Measurements from ENCODE around the gene BCL7A.
"Not testable (repeated sequence)": the region's sequence is repeated elsewhere in the genome, so short reads cannot be mapped to it uniquely, and the experiment has no call there.

Gene BCL7A

GRCh38 chr12:122031342-122032216, 9.9 kb downstream of the BCL7A start:
- H3K27ac ChIP-seq (ENCODE audit: low read length) = no peak overlapping the region
- no peaks in the 10 kb centered on the region for H3K4me1 ChIP-seq (ENCODE audit: control insufficient read depth, low read depth, low read length)
- H3K27me3 ChIP-seq (ENCODE audit: control insufficient read depth, insufficient read depth, low read length) = no peaks in the 10 kb centered on the region
- no peak overlapping the region for H3K4me3 ChIP-seq (ENCODE audit: low read length)
- no peak overlapping the region for H3K9ac ChIP-seq (ENCODE audit: low read length)
- no peaks in the 10 kb centered on the region for H3K9me3 ChIP-seq (ENCODE audit: control insufficient read depth, low read depth, low read length)
- H3K36me3 ChIP-seq (ENCODE audit: control insufficient read depth, low read depth, low read length) = peaks cover 16% of the 10 kb centered on the region

- Histone ChIP-seq H3K36me3 (ENCODE audit: control insufficient read depth, low read depth, low read length) (peaks cover 19% of the 10 kb centered on the region), H3K4me3 (ENCODE audit: low read length) (no peak overlapping the region), H3K27me3 (ENCODE audit: control insufficient read depth, insufficient read depth, low read length) (no peaks in the 10 kb centered on the region), H3K4me1 (ENCODE audit: control insufficient read depth, low read depth, low read length) (no peaks in the 10 kb centered on the region), H3K27ac (ENCODE audit: low read length) (no peak overlapping the region), H3K9me3 (ENCODE audit: control insufficient read depth, low read depth, low read length) (no peaks in the 10 kb centered on the region), H3K9ac (ENCODE audit: low read length) (no peak overlapping the region)
Observed at GRCh38 chr12:122032580-122032979, 10.9 kb downstream of the BCL7A start.

- Histone ChIP-seq H3K9ac (ENCODE audit: low read length) (no peak overlapping the region), H3K27me3 (ENCODE audit: control insufficient read depth, insufficient read depth, low read length) (no peaks in the 10 kb centered on the region), H3K36me3 (ENCODE audit: control insufficient read depth, low read depth, low read length) (peaks cover 28% of the 10 kb centered on the region), H3K9me3 (ENCODE audit: control insufficient read depth, low read depth, low read length) (no peaks in the 10 kb centered on the region), H3K27ac (ENCODE audit: low read length) (no peak overlapping the region), H3K4me1 (ENCODE audit: control insufficient read depth, low read depth, low read length) (no peaks in the 10 kb centered on the region), H3K4me3 (ENCODE audit: low read length) (no peak overlapping the region)
Observed at GRCh38 chr12:122035292-122035691, 13.6 kb downstream of the BCL7A start.

GRCh38 chr12:122036153-122036552, 14.5 kb downstream of the BCL7A start:
- Histone ChIP-seq H3K4me1 (ENCODE audit: control insufficient read depth, low read depth, low read length) (no peaks in the 10 kb centered on the region), H3K27ac (ENCODE audit: low read length) (no peak overlapping the region), H3K9me3 (ENCODE audit: control insufficient read depth, low read depth, low read length) (no peaks in the 10 kb centered on the region), H3K9ac (ENCODE audit: low read length) (no peak overlapping the region), H3K4me3 (ENCODE audit: low read length) (no peak overlapping the region), H3K27me3 (ENCODE audit: control insufficient read depth, insufficient read depth, low read length) (no peaks in the 10 kb centered on the region), H3K36me3 (ENCODE audit: control insufficient read depth, low read depth, low read length) (peaks cover 28% of the 10 kb centered on the region)

- Histone ChIP-seq H3K9me3 (ENCODE audit: control insufficient read depth, low read depth, low read length) (no peaks in the 10 kb centered on the region), H3K9ac (ENCODE audit: low read length) (no peak overlapping the region), H3K36me3 (ENCODE audit: control insufficient read depth, low read depth, low read length) (peaks cover 38% of the 10 kb centered on the region), H3K4me3 (ENCODE audit: low read length) (no peak overlapping the region), H3K27ac (ENCODE audit: low read length) (no peak overlapping the region), H3K27me3 (ENCODE audit: control insufficient read depth, insufficient read depth, low read length) (no peaks in the 10 kb centered on the region), H3K4me1 (ENCODE audit: control insufficient read depth, low read depth, low read length) (no peaks in the 10 kb centered on the region)
Observed at GRCh38 chr12:122040579-122041386, 19.1 kb downstream of the BCL7A start.

- not testable (repeated sequence) for H3K27ac ChIP-seq (ENCODE audit: low read length); H3K27me3 ChIP-seq (ENCODE audit: control insufficient read depth, insufficient read depth, low read length); H3K4me1 ChIP-seq (ENCODE audit: control insufficient read depth, low read depth, low read length); H3K4me3 ChIP-seq (ENCODE audit: low read length); H3K9ac ChIP-seq (ENCODE audit: low read length); H3K9me3 ChIP-seq (ENCODE audit: control insufficient read depth, low read depth, low read length)
- peaks cover 34% of the 10 kb centered on the region for H3K36me3 ChIP-seq (ENCODE audit: control insufficient read depth, low read depth, low read length)
Observed at GRCh38 chr12:122041458-122041857, 19.8 kb downstream of the BCL7A start.

- Histone ChIP-seq H3K9me3 (ENCODE audit: control insufficient read depth, low read depth, low read length) (no peaks in the 10 kb centered on the region), H3K9ac (ENCODE audit: low read length) (no peak overlapping the region), H3K36me3 (ENCODE audit: control insufficient read depth, low read depth, low read length) (peaks cover 34% of the 10 kb centered on the region), H3K27ac (ENCODE audit: low read length) (no peak overlapping the region), H3K27me3 (ENCODE audit: control insufficient read depth, insufficient read depth, low read length) (no peaks in the 10 kb centered on the region), H3K4me3 (ENCODE audit: low read length) (no peak overlapping the region), H3K4me1 (ENCODE audit: control insufficient read depth, low read depth, low read length) (no peaks in the 10 kb centered on the region)
Observed at GRCh38 chr12:122042910-122043309, 21.2 kb downstream of the BCL7A start.

GRCh38 chr12:122043476-122043875, 21.8 kb downstream of the BCL7A start:
- no peak overlapping the region for H3K4me3 ChIP-seq (ENCODE audit: low read length)
- no peaks in the 10 kb centered on the region for H3K4me1 ChIP-seq (ENCODE audit: control insufficient read depth, low read depth, low read length)
- H3K9ac ChIP-seq (ENCODE audit: low read length) = no peak overlapping the region
- H3K27ac ChIP-seq (ENCODE audit: low read length) = no peak overlapping the region
- H3K36me3 ChIP-seq (ENCODE audit: control insufficient read depth, low read depth, low read length) = peaks cover 32% of the 10 kb centered on the region
- H3K27me3 ChIP-seq (ENCODE audit: control insufficient read depth, insufficient read depth, low read length) = no peaks in the 10 kb centered on the region
- no peaks in the 10 kb centered on the region for H3K9me3 ChIP-seq (ENCODE audit: control insufficient read depth, low read depth, low read length)

GRCh38 chr12:122045262-122045661, 23.6 kb downstream of the BCL7A start:
- no peak overlapping the region for H3K9ac ChIP-seq (ENCODE audit: low read length)
- no peak overlapping the region for H3K27ac ChIP-seq (ENCODE audit: low read length)
- no peaks in the 10 kb centered on the region for H3K27me3 ChIP-seq (ENCODE audit: control insufficient read depth, insufficient read depth, low read length)
- peaks cover 25% of the 10 kb centered on the region for H3K36me3 ChIP-seq (ENCODE audit: control insufficient read depth, low read depth, low read length)
- no peaks in the 10 kb centered on the region for H3K9me3 ChIP-seq (ENCODE audit: control insufficient read depth, low read depth, low read length)
- no peaks in the 10 kb centered on the region for H3K4me1 ChIP-seq (ENCODE audit: control insufficient read depth, low read depth, low read length)
- no peak overlapping the region for H3K4me3 ChIP-seq (ENCODE audit: low read length)

- H3K27ac ChIP-seq (ENCODE audit: low read length) = no peak overlapping the region
- H3K36me3 ChIP-seq (ENCODE audit: control insufficient read depth, low read depth, low read length) = peaks cover 25% of the 10 kb centered on the region
Observed at GRCh38 chr12:122046145-122046544, 24.5 kb downstream of the BCL7A start.

GRCh38 chr12:122048151-122048550, 26.5 kb downstream of the BCL7A start:
- Histone ChIP-seq H3K36me3 (ENCODE audit: control insufficient read depth, low read depth, low read length) (peaks cover 21% of the 10 kb centered on the region), H3K9ac (ENCODE audit: low read length) (no peak overlapping the region), H3K9me3 (ENCODE audit: control insufficient read depth, low read depth, low read length) (no peaks in the 10 kb centered on the region), H3K4me3 (ENCODE audit: low read length) (no peak overlapping the region), H3K27me3 (ENCODE audit: control insufficient read depth, insufficient read depth, low read length) (no peaks in the 10 kb centered on the region), H3K27ac (ENCODE audit: low read length) (no peak overlapping the region), H3K4me1 (ENCODE audit: control insufficient read depth, low read depth, low read length) (no peaks in the 10 kb centered on the region)

More at GRCh38 chr12:122046145-122046544, 24.5 kb downstream of the BCL7A start:
- Histone ChIP-seq H3K9ac (ENCODE audit: low read length) (no peak overlapping the region), H3K4me1 (ENCODE audit: control insufficient read depth, low read depth, low read length) (no peaks in the 10 kb centered on the region), H3K9me3 (ENCODE audit: control insufficient read depth, low read depth, low read length) (no peaks in the 10 kb centered on the region), H3K27me3 (ENCODE audit: control insufficient read depth, insufficient read depth, low read length) (no peaks in the 10 kb centered on the region), H3K4me3 (ENCODE audit: low read length) (no peak overlapping the region)
